NCI-H446 (cell line): ENCODE results near the gene TMEM40.
"Not testable (repeated sequence)": the region's sequence is repeated elsewhere in the genome, so short reads cannot be mapped to it uniquely, and the experiment has no call there.

Experiments used
- DNase-seq, 2 experiments: peaks; one replicate each; lab custom pipeline; 2025; lab: John Stamatoyannopoulos, UW

The TMEM40 gene

GRCh38 chr3:12775970-12776369 lies 16.9 kb upstream of the TMEM40 start:
- DNase-seq, result not testable (repeated sequence)

GRCh38 chr3:12775226-12775625 lies 16.2 kb upstream of the TMEM40 start:
- DNase-seq, result no peak

- DNase-seq, result no peak
These were observed 15.6 kb upstream of the TMEM40 start for GRCh38 chr3:12774619-12775018.

- DNase-seq, result peak in 1 of 2 experiments; percentile 24
These were observed 14.6 kb upstream of the TMEM40 start for GRCh38 chr3:12773710-12774086.

GRCh38 chr3:12773030-12773709 lies 14.1 kb upstream of the TMEM40 start:
- DNase-seq, result no peak

- no peak for DNase-seq
These were observed 13.4 kb upstream of the TMEM40 start for GRCh38 chr3:12772462-12772861.

- DNase-seq, result no peak
These were observed 12.2 kb upstream of the TMEM40 start for GRCh38 chr3:12771236-12771635.

- DNase-seq, result no peak
These were observed 10.7 kb upstream of the TMEM40 start for GRCh38 chr3:12769761-12770160.

GRCh38 chr3:12768579-12769527 lies 9.8 kb upstream of the TMEM40 start:
- DNase-seq, result no peak

- no peak for DNase-seq
These were observed 7.5 kb upstream of the TMEM40 start for GRCh38 chr3:12766541-12766940.

- DNase-seq, result no peak
These were observed 5.2 kb upstream of the TMEM40 start for GRCh38 chr3:12764171-12764776.

GRCh38 chr3:12759693-12760565 lies 870 bp upstream of the TMEM40 start:
- no peak for DNase-seq

- DNase-seq, result peak in 1 of 2 experiments; percentile 39
These were observed 856 bp downstream of the TMEM40 start for GRCh38 chr3:12758025-12758781.

- DNase-seq, result no peak
These were observed 2.4 kb downstream of the TMEM40 start for GRCh38 chr3:12756635-12757034.

- DNase-seq, result no peak
These were observed 2.9 kb downstream of the TMEM40 start for GRCh38 chr3:12756175-12756574.

- no peak for DNase-seq
These were observed 3.3 kb downstream of the TMEM40 start for GRCh38 chr3:12755754-12756153.

GRCh38 chr3:12754313-12754712 lies 4.7 kb downstream of the TMEM40 start:
- no peak for DNase-seq

- no peak for DNase-seq
These were observed 5.6 kb downstream of the TMEM40 start for GRCh38 chr3:12753275-12754028.

- DNase-seq, result no peak
These were observed 6.2 kb downstream of the TMEM40 start for GRCh38 chr3:12752809-12753208.

GRCh38 chr3:12752102-12752501 lies 7.0 kb downstream of the TMEM40 start:
- DNase-seq, result no peak
